Astrocyte (in vitro differentiated cells and primary cell): ENCODE results near the gene SPAG7. TPM values are rescaled to one million over a fixed set of nuclear protein-coding genes. Genes with fewer than 3 reads are reported as not detected.

Experiments used
- DNase-seq: peaks from one replicate; pipeline ENCODE4 v3.0.0-alpha.2; 2010; ENCODE audit warnings: low read depth
- FAIRE-seq: peaks from 2 replicates; lab custom pipeline; 2011; peaks lifted over from hg19 to GRCh38; lab: Jason Lieb, UNC
- H2AFZ ChIP-seq: 2 replicates; pipeline ENCODE4 v1.6.0; 2012; ENCODE audit warnings: low read depth, low read length, inconsistent platforms
- H3K27ac ChIP-seq: 2 replicates; pipeline ENCODE4 v1.5.1; 2011; ENCODE audit warnings: low read depth, low read length, inconsistent platforms
- H3K27me3 ChIP-seq: 2 replicates; pipeline ENCODE4 v1.6.0; 2011; ENCODE audit warnings: low read length, inconsistent platforms; ENCODE audit not compliant: insufficient read depth
- H3K36me3 ChIP-seq: 2 replicates; pipeline ENCODE4 v1.5.1; 2011; ENCODE audit warnings: low read length, inconsistent platforms; ENCODE audit not compliant: insufficient read depth
- H3K4me1 ChIP-seq: 2 replicates; pipeline ENCODE4 v1.5.1; 2011; ENCODE audit warnings: low read length, inconsistent platforms; ENCODE audit not compliant: insufficient read depth
- H3K4me2 ChIP-seq: 2 replicates; pipeline ENCODE4 v1.6.0; 2012; ENCODE audit warnings: low read length, inconsistent platforms
- H3K4me3 ChIP-seq: 2 replicates; pipeline ENCODE4 v1.5.1; 2011; ENCODE audit warnings: low read depth, mild to moderate bottlenecking, low read length, inconsistent platforms; ENCODE audit not compliant: insufficient read depth
- H3K79me2 ChIP-seq: 2 replicates; pipeline ENCODE4 v1.6.0; 2012; ENCODE audit warnings: mild to moderate bottlenecking, low read length, inconsistent platforms; ENCODE audit not compliant: insufficient read depth
- H3K9ac ChIP-seq: 2 replicates; pipeline ENCODE4 v1.6.0; 2012; ENCODE audit warnings: mild to moderate bottlenecking, low read length, inconsistent platforms
- H3K9me3 ChIP-seq: 2 replicates; pipeline ENCODE4 v1.5.1; 2012; ENCODE audit warnings: low read depth, mild to moderate bottlenecking, low read length, inconsistent platforms; ENCODE audit not compliant: insufficient read depth
- H4K20me1 ChIP-seq: 2 replicates; pipeline ENCODE4 v1.6.0; 2012; ENCODE audit warnings: low read length, inconsistent platforms; ENCODE audit not compliant: insufficient read depth
- H3K27ac Mint-ChIP-seq: one replicate; pipeline ENCODE4 v1.8.0; 2021; ENCODE audit warnings: mild to moderate bottlenecking, mixed read lengths; ENCODE audit not compliant: unreplicated experiment
- H3K27me3 Mint-ChIP-seq: one replicate; pipeline ENCODE4 v1.8.0; 2021; ENCODE audit warnings: low read depth, mixed read lengths; ENCODE audit not compliant: unreplicated experiment
- H3K36me3 Mint-ChIP-seq: one replicate; pipeline ENCODE4 v1.8.0; 2021; ENCODE audit warnings: low read depth, mixed read lengths; ENCODE audit not compliant: unreplicated experiment
- H3K4me1 Mint-ChIP-seq: one replicate; pipeline ENCODE4 v1.8.0; 2021; ENCODE audit warnings: low read depth, mixed read lengths; ENCODE audit not compliant: unreplicated experiment
- H3K4me3 Mint-ChIP-seq: one replicate; pipeline ENCODE4 v1.8.0; 2021; ENCODE audit warnings: mild to moderate bottlenecking, moderate library complexity, mixed read lengths; ENCODE audit not compliant: unreplicated experiment
- H3K9me3 Mint-ChIP-seq: one replicate; pipeline ENCODE4 v1.8.0; 2021; ENCODE audit warnings: mild to moderate bottlenecking, mixed read lengths; ENCODE audit not compliant: unreplicated experiment
- EZH2 ChIP-seq: IDR thresholded peaks from 2 replicates; pipeline ENCODE4 v1.6.1; 2012; ENCODE audit warnings: mild to moderate bottlenecking, low read length, inconsistent platforms; ENCODE audit not compliant: insufficient read depth
- total RNA-seq: library from RNA; stranded (reverse); gene quantifications from 2 replicates; pipeline ENCODE4 v1.2.1, GENCODE V29; 2021
- TF ChIP-seq, protein P1 (sequence below): IDR thresholded peaks from 2 replicates; pipeline ENCODE4 v1.5.1; 2011; ENCODE audit warnings: low read depth, mild to moderate bottlenecking, inconsistent platforms, low read length, moderate library complexity; ENCODE audit not compliant: insufficient read depth

SPAG7 gene
- total RNA-seq, 1 donor from 2014 or later, result 60.9 TPM

DNA sequence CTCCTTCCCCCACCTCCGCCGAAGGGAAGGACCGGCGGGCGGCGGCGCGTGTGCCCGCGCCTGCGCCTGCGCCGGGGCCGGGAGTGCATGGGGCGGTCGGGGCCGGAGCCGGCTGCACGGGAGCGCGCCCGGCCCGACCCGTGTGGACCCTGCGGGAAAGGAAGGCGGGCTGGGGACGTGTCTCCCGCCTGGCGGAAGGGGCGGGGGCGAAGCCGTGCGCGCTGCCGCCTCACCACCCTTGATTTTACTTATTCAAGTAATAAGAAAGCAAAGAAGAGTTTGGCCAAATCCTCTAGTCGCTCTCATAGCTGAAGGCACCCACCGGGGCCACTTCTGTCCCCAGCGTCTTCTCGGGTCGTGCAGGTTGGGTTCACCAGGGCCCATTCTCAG, 18.7 kb downstream of the SPAG7 start:
- H3K27ac Mint-ChIP-seq, result peak overlapping the region; percentile 97
- H3K4me1 Mint-ChIP-seq, result peaks cover 40% of the 10 kb centered on the region
- H3K9me3 Mint-ChIP-seq, result no peaks in the 10 kb centered on the region
- H3K4me3 Mint-ChIP-seq, result peak overlapping the region; percentile 93
- TF ChIP-seq EZH2, result no peak
- TF ChIP-seq, protein P1, sequence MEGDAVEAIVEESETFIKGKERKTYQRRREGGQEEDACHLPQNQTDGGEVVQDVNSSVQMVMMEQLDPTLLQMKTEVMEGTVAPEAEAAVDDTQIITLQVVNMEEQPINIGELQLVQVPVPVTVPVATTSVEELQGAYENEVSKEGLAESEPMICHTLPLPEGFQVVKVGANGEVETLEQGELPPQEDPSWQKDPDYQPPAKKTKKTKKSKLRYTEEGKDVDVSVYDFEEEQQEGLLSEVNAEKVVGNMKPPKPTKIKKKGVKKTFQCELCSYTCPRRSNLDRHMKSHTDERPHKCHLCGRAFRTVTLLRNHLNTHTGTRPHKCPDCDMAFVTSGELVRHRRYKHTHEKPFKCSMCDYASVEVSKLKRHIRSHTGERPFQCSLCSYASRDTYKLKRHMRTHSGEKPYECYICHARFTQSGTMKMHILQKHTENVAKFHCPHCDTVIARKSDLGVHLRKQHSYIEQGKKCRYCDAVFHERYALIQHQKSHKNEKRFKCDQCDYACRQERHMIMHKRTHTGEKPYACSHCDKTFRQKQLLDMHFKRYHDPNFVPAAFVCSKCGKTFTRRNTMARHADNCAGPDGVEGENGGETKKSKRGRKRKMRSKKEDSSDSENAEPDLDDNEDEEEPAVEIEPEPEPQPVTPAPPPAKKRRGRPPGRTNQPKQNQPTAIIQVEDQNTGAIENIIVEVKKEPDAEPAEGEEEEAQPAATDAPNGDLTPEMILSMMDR, result no peak
- Histone ChIP-seq H3K9me3 (no peaks in the 10 kb centered on the region), H3K27ac (peak overlapping the region; percentile 90), H2AFZ (peak overlapping the region; percentile 57), H3K4me1 (peaks cover 45% of the 10 kb centered on the region), H3K27me3 (no peaks in the 10 kb centered on the region), H3K9ac (peak overlapping the region; percentile 93), H3K4me3 (peak overlapping the region; percentile 80), H4K20me1 (peaks cover 45% of the 10 kb centered on the region), H3K4me2 (peak overlapping the region; percentile 99), H3K79me2 (peaks cover 44% of the 10 kb centered on the region), H3K36me3 (peaks cover 22% of the 10 kb centered on the region)
- H3K27me3 Mint-ChIP-seq, result no peaks in the 10 kb centered on the region
- FAIRE-seq, result no peak
- H3K36me3 Mint-ChIP-seq, result peaks cover 22% of the 10 kb centered on the region
- DNase-seq, result peak; percentile 73

DNA sequence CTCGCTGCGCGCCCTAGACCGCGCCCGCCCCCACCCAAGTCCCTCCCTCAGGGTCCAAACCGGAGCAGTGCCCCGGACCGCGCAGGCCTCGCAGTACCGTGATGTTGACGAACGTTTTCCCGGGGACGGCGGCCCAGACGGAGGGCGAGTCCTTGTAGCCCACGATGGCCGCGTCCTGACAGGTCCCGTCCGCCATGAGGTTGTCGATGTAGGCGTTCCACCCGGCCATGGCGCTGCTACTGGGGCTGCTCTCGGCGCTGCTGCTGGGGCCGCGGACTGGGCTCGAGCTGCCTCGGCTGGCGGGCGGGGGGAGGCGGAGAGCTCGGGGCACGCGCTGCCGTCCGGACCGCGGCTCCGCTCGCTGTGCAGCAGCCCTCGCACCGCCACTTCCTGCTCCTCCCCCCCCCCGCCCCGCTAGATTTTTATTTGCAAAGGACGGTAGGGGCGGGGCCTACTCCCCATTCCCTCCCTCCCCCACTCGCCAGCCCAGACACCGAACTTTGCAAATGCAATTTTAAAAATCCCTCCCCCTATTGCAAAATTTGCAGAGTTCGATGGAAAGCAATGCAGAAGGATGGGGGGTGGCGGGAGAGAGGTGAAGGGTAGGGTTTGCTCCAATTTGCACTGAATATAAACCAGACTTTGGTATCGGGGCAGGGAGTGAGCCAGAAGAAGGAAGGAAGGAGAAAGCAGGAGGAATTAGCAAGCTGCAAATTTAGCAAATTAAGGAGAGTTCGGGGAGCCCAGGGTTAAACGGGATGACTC, 19.3 kb downstream of the SPAG7 start, which contains the start of gene PFN1:
Gene PFN1, minus strand, starts transcription at position 365 of the 765 bp plus-strand sequence. Its CDS starts 136 bp downstream, at position 229.
- peak; percentile 78 for DNase-seq
- TF ChIP-seq, protein P1, result no peak
- no peak for TF ChIP-seq EZH2

More for the DNA sequence above, 19.3 kb downstream of the SPAG7 start, which contains the start of gene PFN1:
- no peaks in the 10 kb centered on the region for H3K27me3 Mint-ChIP-seq
- H3K9me3 Mint-ChIP-seq, result no peaks in the 10 kb centered on the region
- Histone ChIP-seq H2AFZ (peak within 1 kb of the TSS; percentile 57), H3K36me3 (peaks cover 26% of the 10 kb centered on the region), H3K9me3 (no peaks in the 10 kb centered on the region), H3K79me2 (peaks cover 50% of the 10 kb centered on the region), H3K9ac (peak within 1 kb of the TSS; percentile 93), H3K4me3 (peak within 1 kb of the TSS; percentile 80), H3K27me3 (no peaks in the 10 kb centered on the region), H4K20me1 (peaks cover 47% of the 10 kb centered on the region), H3K27ac (peak within 1 kb of the TSS; percentile 90), H3K4me2 (peak within 1 kb of the TSS; percentile 99), H3K4me1 (peaks cover 39% of the 10 kb centered on the region)
- peaks cover 36% of the 10 kb centered on the region for H3K4me1 Mint-ChIP-seq
- no peak for FAIRE-seq
- peaks cover 22% of the 10 kb centered on the region for H3K36me3 Mint-ChIP-seq
- peak within 1 kb of the TSS; percentile 98 for H3K4me3 Mint-ChIP-seq
- H3K27ac Mint-ChIP-seq, result peak within 1 kb of the TSS; percentile 97
